Common myeloid progenitor, CD34-positive (primary cell): ENCODE results near the gene ANKS1A.

Experiments used
- CTCF ChIA-PET: fragments of 350-600 bp; sonication (Branson Sonifier 250); formaldehyde crosslinking; loops from one replicate; lab custom pipeline; 2021; ENCODE audit warnings: antibody characterized with exemption; lab: Charles Lee
- POLR2A ChIA-PET: fragments of 350-600 bp; sonication (Branson Sonifier 250); formaldehyde crosslinking; loops from one replicate; lab custom pipeline; 2021; ENCODE audit warnings: antibody characterized with exemption; lab: Charles Lee
- DNase-seq, 3 donors: peaks; one replicate each; pipeline versions ENCODE4 v3.0.0 to v3.0.0-alpha.2; 2013
- H3K27ac ChIP-seq, 2 experiments: 1 replicate in 1 of 2; 2 replicates in 1 of 2; pipeline ENCODE4 v1.7.0; 2013; ENCODE audit warnings: inconsistent platforms in 2 of 2, low read length in 2 of 2, mild to moderate bottlenecking in 2 of 2, low read depth in 1 of 2, moderate library complexity in 1 of 2; ENCODE audit not compliant: severe bottlenecking in 2 of 2, insufficient read depth in 1 of 2, poor library complexity in 1 of 2
- H3K27me3 ChIP-seq, 5 experiments: replicated peaks in 2 of 5; 1 replicate in 3 of 5; 2 replicates in 2 of 5; pipeline versions ENCODE4 v1.6.1 to v1.7.0; 2013; ENCODE audit warnings: low read length in 4 of 5, mild to moderate bottlenecking in 2 of 5, moderate library complexity in 2 of 5, inconsistent platforms in 1 of 5; ENCODE audit not compliant: insufficient read depth in 5 of 5, control insufficient read depth in 4 of 5
- H3K36me3 ChIP-seq, 4 experiments: 1 replicate in 2 of 4; 2 replicates in 2 of 4; pipeline versions ENCODE4 v1.6.1 to v1.7.0; 2013; ENCODE audit warnings: low read length in 3 of 4, control low read depth in 1 of 4, mild to moderate bottlenecking in 1 of 4; ENCODE audit not compliant: control insufficient read depth in 4 of 4, insufficient read depth in 4 of 4
- H3K4me1 ChIP-seq, 4 experiments: 1 replicate in 3 of 4; 2 replicates in 1 of 4; pipeline versions ENCODE4 v1.6.1 to v1.7.1; 2013; ENCODE audit warnings: low read length in 3 of 4, mild to moderate bottlenecking in 3 of 4, control low read depth in 1 of 4, inconsistent platforms in 1 of 4, moderate library complexity in 1 of 4; ENCODE audit not compliant: control insufficient read depth in 4 of 4, insufficient read depth in 4 of 4; ENCODE audit errors: control extremely low read depth in 1 of 4
- H3K4me3 ChIP-seq, 7 experiments: 1 replicate in 4 of 7; 2 replicates in 3 of 7; pipeline versions ENCODE4 v1.5.1 to v1.7.0; 2013; ENCODE audit warnings: mild to moderate bottlenecking in 7 of 7, low read length in 6 of 7, moderate library complexity in 6 of 7, inconsistent platforms in 2 of 7, low read depth in 2 of 7, control low read depth in 1 of 7; ENCODE audit not compliant: insufficient read depth in 4 of 7, control insufficient read depth in 1 of 7; ENCODE audit errors: extremely low read depth in 1 of 7
- H3K9me3 ChIP-seq, 5 experiments: 1 replicate in 4 of 5; 2 replicates in 1 of 5; pipeline versions ENCODE4 v1.6.1 to v1.7.1; 2013; ENCODE audit warnings: low read length in 4 of 5, mild to moderate bottlenecking in 2 of 5, inconsistent platforms in 1 of 5, low read depth in 1 of 5, moderate library complexity in 1 of 5; ENCODE audit not compliant: control insufficient read depth in 4 of 5, insufficient read depth in 2 of 5; ENCODE audit errors: control extremely low read depth in 1 of 5
- WGBS: methylation state at CpG from one replicate; pipeline ENCODE4 v1.1.5; 2013; ENCODE audit not compliant: insufficient coverage; 5-methylcytosine and 5-hydroxymethylcytosine counted together

Gene ANKS1A

DNA sequence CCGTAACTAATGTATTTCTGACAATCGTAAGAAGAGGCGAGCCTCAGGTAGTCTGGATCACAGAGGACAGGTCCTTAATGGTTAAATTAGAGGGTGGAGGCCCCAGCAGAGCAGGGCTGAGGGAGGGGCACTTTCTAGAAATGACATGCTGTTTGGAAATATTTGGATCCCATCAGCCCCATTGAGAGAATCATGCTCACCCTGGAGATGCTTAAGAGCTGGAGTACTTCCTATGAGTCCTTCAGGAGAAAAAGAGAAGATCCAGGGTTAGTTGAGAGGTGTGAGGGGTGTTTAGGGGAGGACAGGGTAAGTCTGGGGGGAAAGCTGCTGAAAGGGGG is 129.1 kb downstream of the ANKS1A start:
- H3K36me3 ChIP-seq = peaks cover 2 to 26% (median 13%) of the 10 kb centered on the region in 4 experiments
- no peaks in the 10 kb centered on the region for H3K27me3 ChIP-seq
- no peaks in the 10 kb centered on the region for H3K9me3 ChIP-seq
- peaks cover 0 to 8% (median 4%) of the 10 kb centered on the region in 4 experiments for H3K4me1 ChIP-seq
- CTCF ChIA-PET = interaction anchor here (1.5 kb wide), 1 partner anchor 12 kb away, joined by 4 read pairs; no protein-coding TSS in a partner anchor
- no peak overlapping the region for H3K27ac ChIP-seq
- 93% methylated on average over 3 of the region's 3 CpGs for WGBS
- POLR2A ChIA-PET = no interaction called here
- DNase-seq = no peak
- no peak overlapping the region for H3K4me3 ChIP-seq

DNA sequence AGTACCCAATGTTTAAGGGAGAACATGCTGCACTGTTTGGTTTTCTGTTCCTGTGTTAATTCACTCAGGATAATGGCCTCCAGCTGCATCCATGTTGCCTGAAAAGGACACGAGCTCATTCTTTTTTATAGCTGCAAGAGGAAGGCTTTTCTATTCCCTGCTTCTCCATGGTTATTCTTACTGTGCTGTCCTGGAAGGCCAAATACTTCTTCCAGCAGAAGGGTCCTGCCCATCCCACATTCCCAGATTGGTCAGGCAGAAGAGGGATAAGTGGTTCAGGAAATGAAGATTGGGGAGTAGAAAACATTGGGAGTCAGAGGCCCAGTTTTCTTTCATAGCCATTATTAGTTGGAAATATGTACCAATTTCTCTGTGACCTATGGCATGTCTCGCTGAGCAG is 129.7 kb downstream of the ANKS1A start:
- WGBS = 100% methylated on average over 2 of the region's 2 CpGs
- DNase-seq = no peak
- ChIA-PET CTCF (interaction anchor here (0.7 to 1.5 kb wide), 2 partner anchors 8 to 11 kb away, joined by 3 to 4 read pairs; no protein-coding TSS in a partner anchor), POLR2A (no interaction called here)
- no peak overlapping the region for H3K4me3 ChIP-seq
- no peaks in the 10 kb centered on the region for H3K27me3 ChIP-seq
- no peaks in the 10 kb centered on the region for H3K9me3 ChIP-seq
- no peak overlapping the region for H3K27ac ChIP-seq
- H3K36me3 ChIP-seq = peaks cover 2 to 26% (median 13%) of the 10 kb centered on the region in 4 experiments
- peaks cover 0 to 8% (median 4%) of the 10 kb centered on the region in 4 experiments for H3K4me1 ChIP-seq

DNA sequence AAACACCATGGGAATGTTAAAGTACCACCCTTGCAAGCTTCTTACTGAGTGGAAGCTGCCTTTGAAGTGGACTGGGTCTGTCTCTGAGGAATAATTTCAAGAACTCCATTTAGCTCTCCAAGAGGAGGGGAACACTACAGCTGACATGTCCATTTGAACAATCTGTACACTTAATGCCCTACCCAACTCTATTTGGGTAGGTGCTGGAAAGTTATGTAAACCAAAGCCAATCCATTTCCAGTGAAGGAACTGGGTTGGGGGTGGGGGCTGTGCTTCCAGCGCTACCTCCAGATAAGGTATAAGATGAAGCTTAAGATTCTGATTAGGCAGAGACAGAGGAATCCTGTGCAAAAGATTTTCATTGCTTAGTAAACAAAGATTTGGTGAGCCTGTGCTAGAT is 130.1 kb downstream of the ANKS1A start:
- ChIA-PET CTCF (interaction anchor here (0.7 to 1.5 kb wide), 3 partner anchors 8 to 15 kb away, joined by 3 to 4 read pairs (median 3); no protein-coding TSS in a partner anchor), POLR2A (no interaction called here)
- no peaks in the 10 kb centered on the region for H3K27me3 ChIP-seq
- H3K4me3 ChIP-seq = no peak overlapping the region
- 100% methylated on average over 1 of the region's 1 CpG for WGBS
- no peaks in the 10 kb centered on the region for H3K9me3 ChIP-seq
- no peak overlapping the region for H3K27ac ChIP-seq
- H3K4me1 ChIP-seq = peaks cover 0 to 8% (median 4%) of the 10 kb centered on the region in 4 experiments
- DNase-seq = no peak
- peaks cover 2 to 26% (median 13%) of the 10 kb centered on the region in 4 experiments for H3K36me3 ChIP-seq

DNA sequence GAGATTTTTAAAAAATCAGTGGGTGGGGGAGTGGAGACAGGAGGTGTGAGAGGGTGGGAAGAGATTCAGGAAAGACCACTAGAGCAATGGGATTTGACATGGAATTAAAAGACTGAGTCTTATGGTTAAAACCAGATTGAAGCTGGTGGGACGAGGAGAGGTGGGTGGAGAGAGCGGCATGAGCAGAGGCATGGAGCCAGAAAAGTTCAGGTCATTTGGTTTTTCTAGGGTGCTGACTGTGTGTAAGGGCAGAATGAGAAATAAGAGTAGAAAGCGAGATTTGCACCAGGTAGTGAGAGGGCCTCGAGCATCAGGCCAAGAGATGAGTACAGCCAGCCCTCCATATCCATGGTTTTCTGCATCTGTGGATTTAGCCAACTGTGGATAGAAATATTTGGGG is 130.8 kb downstream of the ANKS1A start:
- H3K27me3 ChIP-seq = no peaks in the 10 kb centered on the region
- peaks cover 2 to 26% (median 13%) of the 10 kb centered on the region in 4 experiments for H3K36me3 ChIP-seq
- H3K9me3 ChIP-seq = no peaks in the 10 kb centered on the region
- 100% methylated on average over 4 of the region's 4 CpGs for WGBS
- no peak for DNase-seq
- H3K4me1 ChIP-seq = peaks cover 0 to 9% (median 3%) of the 10 kb centered on the region in 4 experiments
- H3K27ac ChIP-seq = no peak overlapping the region
- ChIA-PET POLR2A (no interaction called here), CTCF (interaction anchor here (0.9 to 1.5 kb wide), 2 partner anchors 10 to 15 kb away, joined by 3 to 4 read pairs; no protein-coding TSS in a partner anchor)
- H3K4me3 ChIP-seq = no peak overlapping the region

DNA sequence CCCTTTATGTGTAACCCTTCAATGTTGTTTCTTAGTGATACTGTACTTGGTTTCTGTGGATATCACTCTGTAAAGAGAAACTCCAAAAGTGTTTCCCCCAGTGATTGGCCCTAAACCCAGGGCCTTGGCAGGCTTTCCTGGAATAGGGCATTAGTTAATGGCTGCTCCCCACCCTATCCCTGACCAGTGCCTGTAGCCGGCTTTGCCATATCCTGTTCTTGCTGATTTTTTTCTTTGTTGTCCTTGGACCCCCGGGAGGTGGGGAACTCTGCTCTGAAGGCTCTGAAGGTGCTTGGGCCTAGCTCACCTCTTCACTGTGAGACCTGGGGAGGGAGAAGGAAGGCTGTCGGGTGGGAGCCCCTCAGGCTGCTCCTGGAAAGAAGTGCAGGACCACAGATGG is 131.9 kb downstream of the ANKS1A start:
- ChIA-PET CTCF (interaction anchor here (0.9 to 3.2 kb wide), 3 partner anchors 9 to 118 kb away, joined by 3 to 12 read pairs (median 5); no protein-coding TSS in a partner anchor), POLR2A (no interaction called here)
- Histone ChIP-seq H3K4me1 (peaks cover 0 to 21% (median 10%) of the 10 kb centered on the region in 4 experiments), H3K27me3 (no peaks in the 10 kb centered on the region), H3K9me3 (no peaks in the 10 kb centered on the region), H3K27ac (no peak overlapping the region), H3K36me3 (peaks cover 2 to 26% (median 13%) of the 10 kb centered on the region in 4 experiments), H3K4me3 (no peak overlapping the region)
- 92% methylated on average over 2 of the region's 3 CpGs for WGBS
- no peak for DNase-seq

DNA sequence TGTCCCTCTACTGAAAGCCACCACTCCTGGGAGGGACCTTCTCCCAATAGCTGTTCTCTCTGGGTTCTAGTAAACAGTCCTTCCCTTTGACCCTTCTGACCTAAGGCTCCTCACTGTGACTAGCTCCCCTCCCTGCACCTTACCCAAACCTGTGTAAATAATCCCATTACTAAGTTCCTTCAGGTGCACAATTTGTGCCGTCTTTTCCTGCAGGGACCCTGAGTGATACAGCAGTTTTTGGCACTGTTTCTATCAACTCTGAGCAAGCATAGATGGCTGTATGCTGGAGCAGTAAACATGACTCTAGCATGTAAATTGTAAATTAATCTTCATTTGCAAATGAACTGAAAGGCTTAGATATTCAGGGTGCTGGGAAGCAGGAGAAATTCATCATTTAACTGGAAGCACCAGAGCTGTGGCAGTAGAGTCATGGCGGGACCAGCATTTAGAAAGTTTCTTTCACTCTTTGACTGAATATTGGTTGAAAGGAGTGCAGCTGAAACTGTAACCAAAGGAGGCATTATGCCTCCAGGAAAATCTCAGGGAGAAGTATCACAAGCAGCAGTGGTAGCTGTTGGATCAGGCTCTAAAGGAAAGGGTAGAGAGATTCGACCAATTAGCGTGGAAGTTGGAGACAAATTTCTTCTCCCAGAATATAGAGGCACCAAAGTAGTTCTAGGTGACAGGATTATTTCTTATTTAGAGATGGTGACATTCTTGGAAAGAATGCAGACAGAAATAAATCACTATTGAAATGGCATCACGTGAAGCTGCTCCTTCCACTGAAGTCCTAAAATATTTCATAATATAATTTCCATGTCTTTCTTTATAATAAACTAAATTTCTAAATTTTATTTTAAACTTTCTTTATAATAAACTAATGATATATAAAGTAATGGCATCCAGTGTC is 134.3 kb downstream of the ANKS1A start:
- no peak for DNase-seq
- ChIA-PET CTCF (interaction anchor here (0.7 to 3.2 kb wide), 5 partner anchors 9 to 115 kb away, joined by 3 to 12 read pairs (median 3); no protein-coding TSS in a partner anchor), POLR2A (interaction anchor here (0.6 kb wide), 1 partner anchor 30 kb away, joined by 3 read pairs; no protein-coding TSS in a partner anchor)
- Histone ChIP-seq H3K27ac (no peak overlapping the region), H3K4me1 (peaks cover 0 to 30% (median 12%) of the 10 kb centered on the region in 4 experiments), H3K27me3 (no peaks in the 10 kb centered on the region), H3K9me3 (no peaks in the 10 kb centered on the region), H3K36me3 (peaks cover 2 to 19% (median 5%) of the 10 kb centered on the region in 4 experiments), H3K4me3 (no peak overlapping the region)
- WGBS = 43% methylated on average over 1 of the region's 5 CpGs
